ENCODE measurements around the gene NSD1. TPM values are rescaled to one million over a fixed set of nuclear protein-coding genes. Genes with fewer than 3 reads are reported as not detected.

The NSD1 gene
- polyA plus RNA-seq, 1 donor (not counting 4 experiments of a cell fraction or from before 2014, with no cell fraction given): 13.6 TPM

DNA sequence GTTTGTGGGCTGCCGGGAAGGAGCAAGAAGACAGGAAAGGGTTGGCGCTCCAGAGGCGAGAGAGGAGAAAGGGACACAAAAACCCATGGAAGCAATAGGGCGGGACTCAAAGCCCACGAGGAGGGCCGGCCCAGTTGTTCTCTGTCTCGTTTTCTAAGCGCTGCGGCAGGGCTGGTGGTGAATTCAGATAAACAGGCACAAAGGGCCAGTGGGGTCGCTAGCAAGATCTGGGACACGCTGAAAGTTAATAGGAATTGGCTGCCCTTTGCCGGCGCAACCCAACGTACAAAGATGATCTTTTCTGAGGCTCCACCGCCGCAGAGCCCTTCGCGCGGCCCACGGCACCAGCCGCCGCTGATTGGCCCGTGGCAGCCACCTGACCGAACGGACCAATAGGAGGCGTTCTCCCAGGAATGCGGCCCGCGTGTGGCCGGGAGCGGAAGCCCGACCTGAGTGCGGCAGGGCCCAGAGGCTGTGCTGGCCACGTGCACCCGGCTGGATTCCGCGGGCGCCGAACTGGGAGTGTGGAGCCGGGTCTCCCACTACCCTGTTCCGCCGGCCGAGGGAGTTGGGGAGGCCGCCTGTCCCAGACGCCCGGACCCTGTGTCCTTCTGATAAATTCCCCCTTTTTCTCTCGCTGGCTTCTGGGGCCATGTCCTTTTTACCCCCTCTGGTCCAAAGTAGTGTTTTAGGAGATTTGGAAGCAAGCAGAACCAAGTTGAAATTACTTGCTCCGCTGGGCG lies 16.8 kb upstream of the NSD1 start:
- Histone ChIP-seq H4K20me1 (ENCODE audit: control insufficient read depth, extremely low read depth, insufficient read depth, low read length) (no peaks in the 10 kb centered on the region), H3K27me3 (ENCODE audit: control insufficient read depth, extremely low read depth, insufficient read depth, low read length) (no peaks in the 10 kb centered on the region), H3K36me3 (ENCODE audit: control insufficient read depth in 2 of 2, extremely low read depth in 1 of 2, insufficient read depth in 2 of 2, low read length in 2 of 2) (no peaks in the 10 kb centered on the region), H3K4me2 (ENCODE audit: control insufficient read depth, extremely low read depth, insufficient read depth, low read depth, low read length) (peak overlapping the region; percentile 42), H2AFZ (ENCODE audit: control insufficient read depth, low read length) (peak overlapping the region; percentile 79), H3K4me3 (ENCODE audit: control insufficient read depth in 2 of 3, extremely low read depth in 1 of 3, insufficient read depth in 2 of 3, low read depth in 1 of 3, low read length in 3 of 3) (peak overlapping the region in 1 of 3 experiments; percentile 25), H3K79me2 (ENCODE audit: control insufficient read depth, insufficient read depth, low read length) (no peaks in the 10 kb centered on the region), H3K9me3 (ENCODE audit: control insufficient read depth, low read depth, low read length) (no peaks in the 10 kb centered on the region), H3K27ac (ENCODE audit: control insufficient read depth, insufficient read depth, low read length) (no peak overlapping the region), H3K9me1 (ENCODE audit: control insufficient read depth, extremely low read depth, insufficient read depth, low read length) (no peaks in the 10 kb centered on the region), H3K4me1 (ENCODE audit: control insufficient read depth, extremely low read depth, insufficient read depth, low read length) (no peaks in the 10 kb centered on the region), H3K9ac (ENCODE audit: control insufficient read depth, extremely low read depth, insufficient read depth, low read length) (no peak overlapping the region)
- dilution Hi-C loops (cut with MboI; ENCODE audit: extremely low pct_ligation_motif_present, low sequenced_read_pairs): no loop called here
- DNase-seq (ENCODE audit: low read depth, low spot score): peak; percentile 9
- no peak for FAIRE-seq
- TF ChIP-seq EZH2 (IDR thresholded peaks at IDR 0.05; ENCODE audit: low read length): no peak
- TF ChIP-seq, protein P1, sequence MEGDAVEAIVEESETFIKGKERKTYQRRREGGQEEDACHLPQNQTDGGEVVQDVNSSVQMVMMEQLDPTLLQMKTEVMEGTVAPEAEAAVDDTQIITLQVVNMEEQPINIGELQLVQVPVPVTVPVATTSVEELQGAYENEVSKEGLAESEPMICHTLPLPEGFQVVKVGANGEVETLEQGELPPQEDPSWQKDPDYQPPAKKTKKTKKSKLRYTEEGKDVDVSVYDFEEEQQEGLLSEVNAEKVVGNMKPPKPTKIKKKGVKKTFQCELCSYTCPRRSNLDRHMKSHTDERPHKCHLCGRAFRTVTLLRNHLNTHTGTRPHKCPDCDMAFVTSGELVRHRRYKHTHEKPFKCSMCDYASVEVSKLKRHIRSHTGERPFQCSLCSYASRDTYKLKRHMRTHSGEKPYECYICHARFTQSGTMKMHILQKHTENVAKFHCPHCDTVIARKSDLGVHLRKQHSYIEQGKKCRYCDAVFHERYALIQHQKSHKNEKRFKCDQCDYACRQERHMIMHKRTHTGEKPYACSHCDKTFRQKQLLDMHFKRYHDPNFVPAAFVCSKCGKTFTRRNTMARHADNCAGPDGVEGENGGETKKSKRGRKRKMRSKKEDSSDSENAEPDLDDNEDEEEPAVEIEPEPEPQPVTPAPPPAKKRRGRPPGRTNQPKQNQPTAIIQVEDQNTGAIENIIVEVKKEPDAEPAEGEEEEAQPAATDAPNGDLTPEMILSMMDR (optimal IDR thresholded peaks at IDR 0.05 in 1 of 3, IDR thresholded peaks at IDR 0.05 in 1 of 3, conservative IDR thresholded peaks at IDR 0.05 in 1 of 3; ENCODE audit: extremely low read depth in 1 of 3, insufficient read depth in 2 of 3, low read length in 3 of 3): no peak

DNA sequence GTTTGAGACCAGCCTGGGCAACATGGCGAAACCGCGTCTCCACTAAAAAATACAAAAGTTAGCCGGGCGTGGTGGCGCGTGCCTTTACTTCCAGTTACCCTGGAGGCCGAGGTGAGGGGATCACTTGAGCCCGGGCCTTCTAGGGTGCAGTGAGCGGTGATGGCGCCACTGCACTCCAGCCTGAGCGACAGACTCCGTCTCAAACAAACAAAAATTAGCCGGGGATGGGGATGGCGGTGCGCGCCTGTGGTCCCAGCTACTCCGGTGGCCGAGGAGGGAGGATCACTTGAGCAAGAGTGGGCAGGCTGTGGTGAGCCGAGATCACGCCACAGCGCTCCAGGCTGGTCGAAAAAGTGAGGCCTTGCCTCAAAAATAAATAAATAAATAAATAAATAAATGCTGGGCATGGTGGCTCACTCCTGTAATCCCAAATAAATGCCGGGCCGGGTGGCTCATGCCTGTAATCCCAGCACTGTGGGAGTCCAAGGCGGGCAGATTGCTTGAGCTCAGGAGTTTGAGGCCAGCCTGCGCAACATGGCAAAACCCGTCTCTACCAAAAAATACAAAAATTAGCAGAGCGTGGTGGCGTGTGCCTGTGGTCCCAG lies 16.0 kb upstream of the NSD1 start:
- TF ChIP-seq, protein P1 (optimal IDR thresholded peaks at IDR 0.05 in 1 of 3, IDR thresholded peaks at IDR 0.05 in 1 of 3, conservative IDR thresholded peaks at IDR 0.05 in 1 of 3; ENCODE audit: extremely low read depth in 1 of 3, insufficient read depth in 2 of 3, low read length in 3 of 3): no peak
- TF ChIP-seq EZH2 (IDR thresholded peaks at IDR 0.05; ENCODE audit: low read length): no peak
- no peak overlapping the region for H3K27ac ChIP-seq (ENCODE audit: control insufficient read depth, insufficient read depth, low read length)
- H3K4me1 ChIP-seq (ENCODE audit: control insufficient read depth, extremely low read depth, insufficient read depth, low read length): no peaks in the 10 kb centered on the region
- DNase-seq (ENCODE audit: low read depth, low spot score): no peak
- no peak overlapping the region for H3K4me3 ChIP-seq (ENCODE audit: control insufficient read depth in 2 of 3, extremely low read depth in 1 of 3, insufficient read depth in 2 of 3, low read depth in 1 of 3, low read length in 3 of 3)
- no peaks in the 10 kb centered on the region for H3K9me3 ChIP-seq (ENCODE audit: control insufficient read depth, low read depth, low read length)
- H2AFZ ChIP-seq (ENCODE audit: control insufficient read depth, low read length): no peak overlapping the region
- H3K79me2 ChIP-seq (ENCODE audit: control insufficient read depth, insufficient read depth, low read length): no peaks in the 10 kb centered on the region
- H3K27me3 ChIP-seq (ENCODE audit: control insufficient read depth, extremely low read depth, insufficient read depth, low read length): no peaks in the 10 kb centered on the region
- H3K9me1 ChIP-seq (ENCODE audit: control insufficient read depth, extremely low read depth, insufficient read depth, low read length): no peaks in the 10 kb centered on the region
- FAIRE-seq: no peak
- H4K20me1 ChIP-seq (ENCODE audit: control insufficient read depth, extremely low read depth, insufficient read depth, low read length): no peaks in the 10 kb centered on the region
- dilution Hi-C loops (cut with MboI; ENCODE audit: extremely low pct_ligation_motif_present, low sequenced_read_pairs): no loop called here
- no peak overlapping the region for H3K4me2 ChIP-seq (ENCODE audit: control insufficient read depth, extremely low read depth, insufficient read depth, low read depth, low read length)
- H3K9ac ChIP-seq (ENCODE audit: control insufficient read depth, extremely low read depth, insufficient read depth, low read length): no peak overlapping the region
- H3K36me3 ChIP-seq (ENCODE audit: control insufficient read depth in 2 of 2, extremely low read depth in 1 of 2, insufficient read depth in 2 of 2, low read length in 2 of 2): no peaks in the 10 kb centered on the region

All from keratinocyte (primary cell).